GM18505 (cell line): ENCODE data around the gene PALLD.

ENCODE experiments used
- ATAC-seq: cut with Tn5 transposase; IDR thresholded peaks from one replicate; pipeline ENCODE4 v1.9.1; 2021; ENCODE audit not compliant: unreplicated experiment
- POLR2A ChIP-seq: IDR thresholded peaks from 4 replicates; pipeline ENCODE4 v1.6.1; 2011; ENCODE audit warnings: borderline replicate concordance; ENCODE audit not compliant: insufficient read depth, insufficient read length; ENCODE audit errors: extremely low read depth

Gene PALLD

GRCh38 chr4:168610911-168611530 is 114.2 kb downstream of the PALLD start:
- no peak for ATAC-seq
- TF ChIP-seq POLR2A: no peak

- no peak for TF ChIP-seq POLR2A
- ATAC-seq: no peak
Observed at GRCh38 chr4:168612450-168613135, 115.7 kb downstream of the PALLD start.

- no peak for ATAC-seq
- no peak for TF ChIP-seq POLR2A
Observed at GRCh38 chr4:168613869-168614268, 117.0 kb downstream of the PALLD start.

GRCh38 chr4:168614281-168615057 is 117.6 kb downstream of the PALLD start:
- no peak for TF ChIP-seq POLR2A
- ATAC-seq: no peak

GRCh38 chr4:168615294-168616065 is 118.6 kb downstream of the PALLD start:
- ATAC-seq: no peak
- TF ChIP-seq POLR2A: no peak

- ATAC-seq: no peak
- no peak for TF ChIP-seq POLR2A
Observed at GRCh38 chr4:168618577-168619265, 121.9 kb downstream of the PALLD start.

GRCh38 chr4:168619266-168619631 is 122.4 kb downstream of the PALLD start:
- no peak for TF ChIP-seq POLR2A

GRCh38 chr4:168621806-168622589 is 125.1 kb downstream of the PALLD start:
- no peak for ATAC-seq
- no peak for TF ChIP-seq POLR2A

More at GRCh38 chr4:168619266-168619631, 122.4 kb downstream of the PALLD start:
- no peak for ATAC-seq

- ATAC-seq: no peak
- no peak for TF ChIP-seq POLR2A
Observed at GRCh38 chr4:168622600-168622999, 125.7 kb downstream of the PALLD start.

GRCh38 chr4:168623011-168623410 is 126.2 kb downstream of the PALLD start:
- no peak for ATAC-seq
- no peak for TF ChIP-seq POLR2A

GRCh38 chr4:168623484-168623883 is 126.6 kb downstream of the PALLD start:
- no peak for TF ChIP-seq POLR2A
- no peak for ATAC-seq

GRCh38 chr4:168628251-168628650 is 131.4 kb downstream of the PALLD start:
- no peak for ATAC-seq
- TF ChIP-seq POLR2A: no peak

- no peak for ATAC-seq
- no peak for TF ChIP-seq POLR2A
Observed at GRCh38 chr4:168629566-168629965, 132.7 kb downstream of the PALLD start.
